ENCODE measurements around the gene HRCT1.
A peak's percentile ranks its signal among the peaks of the same experiment; 100 is the strongest.

DNA sequence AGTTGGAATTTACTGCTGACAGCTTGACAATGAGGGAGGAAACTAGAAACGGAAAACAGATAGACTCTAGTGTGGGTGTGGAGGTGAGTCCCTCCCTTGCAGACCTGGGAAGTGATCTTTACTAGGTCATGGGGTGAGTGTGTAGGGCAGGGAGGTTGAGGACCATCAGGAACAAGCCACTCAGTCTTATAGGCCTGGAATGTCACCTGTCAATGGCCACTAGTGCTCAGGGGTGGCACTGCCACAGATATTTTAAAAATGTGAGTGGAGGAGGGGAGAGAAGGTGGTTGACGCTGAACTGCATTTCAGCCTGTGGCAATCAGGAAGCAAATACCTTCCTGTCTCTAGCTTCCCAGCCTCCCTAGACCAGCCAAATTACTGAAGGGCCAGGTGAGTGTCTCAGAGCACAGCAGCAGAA lies 42.9 kb downstream of the HRCT1 start:
- peak in 1 of 4 donors; percentile 72 for TF ChIP-seq EP300 (IDR thresholded peaks at IDR 0.05)
- TF ChIP-seq CTCF (IDR thresholded peaks at IDR 0.05), result peak in 1 of 6 experiments; percentile 46

All from upper lobe of left lung (tissue), 4 donors.